Naive thymus-derived CD4-positive, alpha-beta T cell (primary cell): Measurements from ENCODE around the gene CORT. TPM values are rescaled to one million over a fixed set of nuclear protein-coding genes. Genes with fewer than 3 reads are reported as not detected.

ENCODE experiments used
- ATAC-seq: fragments of 150-1000 bp; cut with Tn5 transposase; 2 replicates; pipeline ENCODE4 v1.10.0; 2021; ENCODE audit warnings: mild to moderate bottlenecking, moderate library complexity
- CTCF ChIA-PET: fragments of 350-600 bp; sonication (Branson Sonifier 250); formaldehyde crosslinking; loops from one replicate; lab custom pipeline; 2021; ENCODE audit warnings: antibody characterized with exemption; lab: Charles Lee
- POLR2A ChIA-PET: fragments of 350-600 bp; sonication (Branson Sonifier 250); formaldehyde crosslinking; loops from one replicate; lab custom pipeline; 2021; ENCODE audit warnings: antibody characterized with exemption, inconsistent platforms; lab: Charles Lee
- DNase-seq, 9 donors: peaks; one replicate each; pipeline versions ENCODE4 v3.0.0 to v3.0.0-alpha.2; 2020 to 2022; ENCODE audit warnings: mixed read lengths in 1 of 9
- H3K27ac ChIP-seq: one replicate; pipeline ENCODE4 v1.7.0; 2013; ENCODE audit warnings: mild to moderate bottlenecking, low read depth, low read length, moderate library complexity
- H3K27me3 ChIP-seq, 2 donors: one replicate each; pipeline ENCODE4 v1.7.0; 2013; ENCODE audit warnings: low read length in 2 of 2, mild to moderate bottlenecking in 2 of 2, moderate library complexity in 2 of 2; ENCODE audit not compliant: control insufficient read depth in 2 of 2, insufficient read depth in 2 of 2
- H3K36me3 ChIP-seq, 3 experiments: 1 replicate in 2 of 3; 2 replicates in 1 of 3; pipeline ENCODE4 v1.7.0; 2013; ENCODE audit warnings: low read length in 3 of 3, mild to moderate bottlenecking in 3 of 3, moderate library complexity in 1 of 3; ENCODE audit not compliant: insufficient read depth in 3 of 3, control insufficient read depth in 2 of 3
- H3K4me1 ChIP-seq, 2 donors: one replicate each; pipeline ENCODE4 v1.7.0; 2013; ENCODE audit warnings: low read length in 2 of 2, mild to moderate bottlenecking in 2 of 2, moderate library complexity in 1 of 2; ENCODE audit not compliant: control insufficient read depth in 2 of 2, insufficient read depth in 2 of 2
- H3K4me3 ChIP-seq: 2 replicates; pipeline ENCODE4 v1.7.0; 2013; ENCODE audit warnings: mild to moderate bottlenecking, low read length
- H3K9me3 ChIP-seq, 3 experiments: 1 replicate in 2 of 3; 2 replicates in 1 of 3; pipeline ENCODE4 v1.7.0; 2013; ENCODE audit warnings: low read length in 3 of 3; ENCODE audit not compliant: control insufficient read depth in 2 of 3
- H3K27ac Mint-ChIP-seq, 9 donors: one replicate each; pipeline ENCODE4 v1.8.0; 2020 to 2022; ENCODE audit warnings: mixed read lengths in 9 of 9, mild to moderate bottlenecking in 8 of 9, moderate library complexity in 5 of 9, inconsistent platforms in 2 of 9
- H3K27me3 Mint-ChIP-seq, 5 donors: one replicate each; pipeline ENCODE4 v1.8.0; 2021 to 2022; ENCODE audit warnings: mixed read lengths in 5 of 5, mild to moderate bottlenecking in 1 of 5
- H3K36me3 Mint-ChIP-seq, 5 donors: one replicate each; pipeline ENCODE4 v1.8.0; 2020 to 2022; ENCODE audit warnings: mixed read lengths in 5 of 5, mild to moderate bottlenecking in 3 of 5, inconsistent platforms in 1 of 5
- H3K4me1 Mint-ChIP-seq, 7 donors: one replicate each; pipeline ENCODE4 v1.8.0; 2020 to 2022; ENCODE audit warnings: mixed read lengths in 7 of 7, mild to moderate bottlenecking in 3 of 7, inconsistent platforms in 1 of 7
- H3K4me3 Mint-ChIP-seq, 10 donors: one replicate each; pipeline ENCODE4 v1.8.0; 2020 to 2022; ENCODE audit warnings: mild to moderate bottlenecking in 10 of 10, mixed read lengths in 10 of 10, moderate library complexity in 6 of 10, inconsistent platforms in 2 of 10
- H3K9me3 Mint-ChIP-seq, 11 donors: one replicate each; pipeline ENCODE4 v1.8.0; 2020 to 2022; ENCODE audit warnings: mixed read lengths in 11 of 11, mild to moderate bottlenecking in 4 of 11, inconsistent platforms in 1 of 11, moderate library complexity in 1 of 11
- intact Hi-C, 2 donors: fragments of 100-400 bp; cut with micrococcal nuclease; formaldehyde crosslinking; loops; one replicate each; pipeline ENCODE4 v1.15.1; 2023
- polyA plus RNA-seq, 2 donors: library from polyadenylated mRNA; unstranded; fragments of 300-500 nt; fragmentation: Illumina TruSeq; gene quantifications; one replicate each; pipeline ENCODE4 v1.2.3, GENCODE V29; 2021
- total RNA-seq, 6 experiments: library from RNA in 5 of 6; stranded (reverse) in 5 of 6; gene quantifications; 1 replicate in 5 of 6; 2 replicates in 1 of 6; pipeline ENCODE4 v1.2.3 and lab custom pipeline; 2021 to 2026

CORT gene
- total and polyA plus RNA-seq, 7 experiments from 2014 or later: 0.27 to 0.90 TPM; not detected in 5

- ChIA-PET CTCF (no interaction called here), POLR2A (interaction anchor here (0.6 to 1.1 kb wide), 2 partner anchors 14 to 268 kb away, joined by 3 read pairs; no protein-coding TSS in a partner anchor)
- Histone ChIP-seq H3K4me1 (no peaks in the 10 kb centered on the region), H3K36me3 (peaks cover 0 to 11% (median 0%) of the 10 kb centered on the region in 3 experiments), H3K27me3 (no peaks in the 10 kb centered on the region), H3K27ac (no peak overlapping the region), H3K9me3 (peaks cover 0 to 3% (median 0%) of the 10 kb centered on the region in 3 experiments), H3K4me3 (no peak overlapping the region)
- DNase-seq (no peak), ATAC-seq (no peak)
- H3K4me1 Mint-ChIP-seq: peaks cover 7 to 25% (median 13%) of the 10 kb centered on the region in 7 donors
- H3K4me3 Mint-ChIP-seq: no peak overlapping the region
- no peak overlapping the region for H3K27ac Mint-ChIP-seq
- intact Hi-C loops: loop anchor here in 1 of 2 donors (10.0 kb wide), 1 partner anchor 275 kb away; the partner anchor contains the start of gene KIF1B
- H3K36me3 Mint-ChIP-seq: peaks cover 4 to 18% (median 9%) of the 10 kb centered on the region in 5 donors
- peaks cover 0 to 5% (median 0%) of the 10 kb centered on the region in 11 donors for H3K9me3 Mint-ChIP-seq
- no peaks in the 10 kb centered on the region for H3K27me3 Mint-ChIP-seq
Observed at GRCh38 chr1:10489291-10490055, 39.6 kb downstream of the CORT start.

- intact Hi-C loops: loop anchor here in 1 of 2 donors (10.0 kb wide), 1 partner anchor 276 kb away; the partner anchor contains the start of gene KIF1B
Observed at GRCh38 chr1:10490286-10490970, 40.6 kb downstream of the CORT start.

DNA sequence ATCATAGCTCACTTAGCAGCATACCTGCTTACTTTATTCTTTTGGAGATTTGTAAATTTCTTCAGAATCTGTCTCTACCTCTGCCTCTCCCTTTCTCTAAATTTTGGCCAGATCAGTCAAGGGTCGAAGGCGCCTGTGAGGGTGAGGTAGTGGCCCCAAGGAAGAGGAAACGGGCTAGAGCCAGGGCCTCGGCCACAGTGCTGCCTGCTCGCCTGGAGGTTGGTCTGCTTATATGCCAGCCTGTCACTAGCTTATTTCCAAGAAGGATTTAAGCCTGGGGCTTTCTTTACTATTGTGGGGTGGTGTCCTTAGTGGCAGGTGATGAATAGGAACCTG is 44.6 kb downstream of the CORT start:
- no peaks in the 10 kb centered on the region for H3K9me3 ChIP-seq
- POLR2A ChIA-PET: interaction anchor here (0.8 to 2.8 kb wide), 4 partner anchors 16 to 372 kb away, joined by 3 to 20 read pairs (median 4); partner anchors contain the start of gene PEX14
- H3K4me1 Mint-ChIP-seq: peaks cover 27 to 58% (median 49%) of the 10 kb centered on the region in 7 donors
- H3K4me1 ChIP-seq: peaks cover 17 to 19% of the 10 kb centered on the region in 2 donors
- peaks cover 0 to 2% (median 0%) of the 10 kb centered on the region in 11 donors for H3K9me3 Mint-ChIP-seq
- no peak for DNase-seq
- peak overlapping the region in 8 of 9 donors; percentile 91 to 97 (median 96) for H3K27ac Mint-ChIP-seq
- no peaks in the 10 kb centered on the region for H3K27me3 Mint-ChIP-seq
- CTCF ChIA-PET: interaction anchor here (0.7 to 5.0 kb wide), 25 partner anchors 12 to 447 kb away, joined by 3 to 43 read pairs (median 5); partner anchors contain the start of gene CENPS
- ATAC-seq: no peak
- no peak overlapping the region for H3K27ac ChIP-seq
- no peaks in the 10 kb centered on the region for H3K27me3 ChIP-seq
- peaks cover 0 to 9% (median 5%) of the 10 kb centered on the region in 5 donors for H3K36me3 Mint-ChIP-seq
- H3K4me3 ChIP-seq: no peak overlapping the region
- H3K4me3 Mint-ChIP-seq: peak overlapping the region in 9 of 10 donors; percentile 82 to 93 (median 89)
- H3K36me3 ChIP-seq: peaks cover 0 to 10% (median 0%) of the 10 kb centered on the region in 3 experiments
- intact Hi-C loops: loop anchor here (1.0 to 10.0 kb wide), 6 partner anchors 22 to 446 kb away; partner anchors contain the start of genes CENPS (in 2 of the 2), DFFA (in 2 of the 2) and KIF1B (in 2 of the 2)

More at GRCh38 chr1:10490286-10490970, 40.6 kb downstream of the CORT start:
- H3K4me3 Mint-ChIP-seq: no peak overlapping the region
- Histone ChIP-seq H3K27ac (no peak overlapping the region), H3K4me3 (no peak overlapping the region), H3K4me1 (peaks cover 1 to 3% of the 10 kb centered on the region in 2 donors), H3K36me3 (peaks cover 0 to 11% (median 0%) of the 10 kb centered on the region in 3 experiments), H3K27me3 (no peaks in the 10 kb centered on the region), H3K9me3 (peaks cover 0 to 3% (median 0%) of the 10 kb centered on the region in 3 experiments)
- POLR2A ChIA-PET: interaction anchor here (0.7 kb wide), 1 partner anchor 16 kb away, joined by 3 read pairs; the partner anchor contains the start of gene PEX14
- CTCF ChIA-PET: no interaction called here
- peaks cover 0 to 5% (median 0%) of the 10 kb centered on the region in 11 donors for H3K9me3 Mint-ChIP-seq
- peak overlapping the region in 1 of 9 donors; percentile 27 for H3K27ac Mint-ChIP-seq
- no peaks in the 10 kb centered on the region for H3K27me3 Mint-ChIP-seq
- peaks cover 7 to 30% (median 15%) of the 10 kb centered on the region in 7 donors for H3K4me1 Mint-ChIP-seq
- peaks cover 4 to 12% (median 6%) of the 10 kb centered on the region in 5 donors for H3K36me3 Mint-ChIP-seq
- no peak for DNase-seq
- no peak for ATAC-seq

DNA sequence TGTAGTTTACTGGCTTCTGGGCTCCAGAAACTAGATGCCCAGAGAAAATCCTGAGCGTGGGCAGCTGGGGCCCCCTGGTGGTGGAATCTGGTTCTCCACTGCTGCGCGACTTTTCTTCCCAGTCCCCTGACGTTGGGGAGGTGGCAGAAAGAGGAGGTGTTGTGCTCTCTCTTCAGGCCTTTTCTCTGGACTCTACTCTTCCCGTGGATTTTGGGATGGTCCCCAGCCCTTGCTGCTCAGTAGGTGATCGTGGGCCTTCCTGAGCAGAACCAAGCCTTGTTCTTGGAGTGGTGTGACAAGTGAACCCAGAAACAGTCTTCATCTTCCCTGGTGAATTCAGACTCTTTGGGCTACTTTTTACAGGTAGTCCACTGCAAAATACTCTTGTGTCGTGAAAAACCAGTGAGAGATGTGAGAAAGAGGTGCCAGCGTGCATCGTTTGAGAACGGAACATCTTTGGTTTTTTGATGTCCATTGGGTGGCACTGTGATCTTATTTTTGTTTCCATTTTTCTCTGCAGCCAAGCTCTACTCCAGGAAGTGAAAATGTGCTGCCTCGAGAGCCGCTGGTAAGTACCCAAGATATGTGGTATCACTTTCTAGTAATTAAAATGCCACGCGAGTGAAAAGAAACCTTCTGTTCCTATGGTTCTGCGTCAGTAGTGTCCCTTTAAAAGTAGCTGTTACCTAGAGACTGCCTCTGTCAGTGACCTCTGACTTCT is 45.1 kb downstream of the CORT start:
- Histone ChIP-seq H3K27ac (peak overlapping the region; percentile 79), H3K4me3 (peak overlapping the region; percentile 94), H3K4me1 (peaks cover 17 to 19% of the 10 kb centered on the region in 2 donors), H3K36me3 (peaks cover 0 to 4% (median 0%) of the 10 kb centered on the region in 3 experiments), H3K9me3 (no peaks in the 10 kb centered on the region), H3K27me3 (no peaks in the 10 kb centered on the region)
- peak overlapping the region; percentile 82 to 93 (median 88) for H3K4me3 Mint-ChIP-seq
- H3K9me3 Mint-ChIP-seq: peaks cover 0 to 2% (median 0%) of the 10 kb centered on the region in 11 donors
- peaks cover 0 to 6% (median 3%) of the 10 kb centered on the region in 5 donors for H3K36me3 Mint-ChIP-seq
- POLR2A ChIA-PET: interaction anchor here (0.6 to 2.8 kb wide), 9 partner anchors 9 to 372 kb away, joined by 3 to 20 read pairs (median 5); partner anchors contain the start of genes CENPS and PEX14
- H3K27ac Mint-ChIP-seq: peak overlapping the region; percentile 91 to 97 (median 96)
- peak; percentile 66 to 83 (median 76) for DNase-seq
- no peaks in the 10 kb centered on the region for H3K27me3 Mint-ChIP-seq
- H3K4me1 Mint-ChIP-seq: peaks cover 30 to 58% (median 51%) of the 10 kb centered on the region in 7 donors
- intact Hi-C loops: loop anchor here (1.0 to 10.0 kb wide), 12 partner anchors 12 to 447 kb away; partner anchors contain the start of genes CENPS (in 2 of the 2), DFFA (in 2 of the 2) and KIF1B (in 2 of the 2)
- CTCF ChIA-PET: interaction anchor here (0.6 to 5.0 kb wide), 32 partner anchors 11 to 517 kb away, joined by 3 to 43 read pairs (median 4); partner anchors contain the start of genes CENPS and TARDBP
- ATAC-seq: peak; percentile 88

GRCh38 chr1:10495475-10495817 is 45.6 kb downstream of the CORT start:
- DNase-seq (no peak), ATAC-seq (no peak)
- H3K4me1 Mint-ChIP-seq: peaks cover 31 to 57% (median 51%) of the 10 kb centered on the region in 7 donors
- peak overlapping the region; percentile 91 to 97 (median 96) for H3K27ac Mint-ChIP-seq
- H3K9me3 Mint-ChIP-seq: peaks cover 0 to 2% (median 0%) of the 10 kb centered on the region in 11 donors
- no peaks in the 10 kb centered on the region for H3K27me3 Mint-ChIP-seq
- POLR2A ChIA-PET: interaction anchor here (0.6 to 2.8 kb wide), 10 partner anchors 8 to 371 kb away, joined by 3 to 20 read pairs (median 4); partner anchors contain the start of genes CENPS and PEX14
- Histone ChIP-seq H3K27me3 (no peaks in the 10 kb centered on the region), H3K9me3 (no peaks in the 10 kb centered on the region), H3K4me1 (peaks cover 17 to 19% of the 10 kb centered on the region in 2 donors), H3K27ac (peak overlapping the region; percentile 79), H3K4me3 (peak overlapping the region; percentile 94), H3K36me3 (no peaks in the 10 kb centered on the region)
- peak overlapping the region; percentile 82 to 93 (median 88) for H3K4me3 Mint-ChIP-seq
- intact Hi-C loops: loop anchor here (1.0 to 10.0 kb wide), 8 partner anchors 12 to 447 kb away; partner anchors contain the start of gene KIF1B (in 1 of the 2)
- peaks cover 0 to 5% (median 0%) of the 10 kb centered on the region in 5 donors for H3K36me3 Mint-ChIP-seq
- CTCF ChIA-PET: interaction anchor here (0.6 to 5.0 kb wide), 25 partner anchors 11 to 678 kb away, joined by 3 to 43 read pairs (median 4); partner anchors contain the start of genes CENPS and TARDBP
